NOMO-1 (cell line): Measurements from ENCODE around the gene GMDS.

ENCODE experiments used
- DNase-seq, 2 experiments: peaks; one replicate each; lab custom pipeline; 2025; ENCODE audit not compliant: unreplicated experiment in 2 of 2; lab: John Stamatoyannopoulos, UW

Gene GMDS

GRCh38 chr6:1624058-1624850 lies 621.2 kb downstream of the GMDS start:
- no peak for DNase-seq

- DNase-seq: no peak
These were observed 621.7 kb downstream of the GMDS start for GRCh38 chr6:1623769-1624057.

GRCh38 chr6:1622851-1623768 lies 622.3 kb downstream of the GMDS start:
- DNase-seq: no peak

GRCh38 chr6:1622220-1622850 lies 623.1 kb downstream of the GMDS start:
- no peak for DNase-seq

GRCh38 chr6:1621070-1621701 lies 624.2 kb downstream of the GMDS start:
- DNase-seq: no peak

GRCh38 chr6:1620504-1621069 lies 624.8 kb downstream of the GMDS start:
- no peak for DNase-seq

- no peak for DNase-seq
These were observed 625.5 kb downstream of the GMDS start for GRCh38 chr6:1619673-1620503.

- DNase-seq: no peak
These were observed 626.2 kb downstream of the GMDS start for GRCh38 chr6:1619098-1619672.

GRCh38 chr6:1618311-1619097 lies 626.9 kb downstream of the GMDS start:
- DNase-seq: no peak

- no peak for DNase-seq
These were observed 627.7 kb downstream of the GMDS start for GRCh38 chr6:1617466-1618310.

GRCh38 chr6:1616701-1617463 lies 628.5 kb downstream of the GMDS start:
- DNase-seq: no peak

GRCh38 chr6:1615853-1616420 lies 629.5 kb downstream of the GMDS start:
- no peak for DNase-seq

- DNase-seq: no peak
These were observed 630.1 kb downstream of the GMDS start for GRCh38 chr6:1615151-1615852.

GRCh38 chr6:1614448-1615150 lies 630.8 kb downstream of the GMDS start:
- DNase-seq: no peak

- no peak for DNase-seq
These were observed 631.5 kb downstream of the GMDS start for GRCh38 chr6:1613688-1614447.
